ENCODE data around the gene LSM10.

The LSM10 gene

GRCh38 chr1:36384542-36385409 lies 12.9 kb downstream of the LSM10 start:
- DNase-seq (ENCODE audit: low read depth in 2 of 2, low spot score in 1 of 2), result no peak

GRCh38 chr1:36383240-36383639 lies 14.5 kb downstream of the LSM10 start:
- DNase-seq (ENCODE audit: low read depth in 2 of 2, low spot score in 1 of 2), result no peak

GRCh38 chr1:36382669-36383068 lies 15.0 kb downstream of the LSM10 start:
- DNase-seq (ENCODE audit: low read depth in 2 of 2, low spot score in 1 of 2), result no peak

- no peak for DNase-seq (ENCODE audit: low read depth in 2 of 2, low spot score in 1 of 2)
Measured at GRCh38 chr1:36382231-36382630, 15.5 kb downstream of the LSM10 start.

- DNase-seq (ENCODE audit: low read depth in 2 of 2, low spot score in 1 of 2), result no peak
Measured at GRCh38 chr1:36381405-36381804, 16.3 kb downstream of the LSM10 start.

- no peak for DNase-seq (ENCODE audit: low read depth in 2 of 2, low spot score in 1 of 2)
Measured at GRCh38 chr1:36380782-36381181, 16.9 kb downstream of the LSM10 start.

GRCh38 chr1:36380143-36380619 lies 17.5 kb downstream of the LSM10 start:
- no peak for DNase-seq (ENCODE audit: low read depth in 2 of 2, low spot score in 1 of 2)

GRCh38 chr1:36377791-36378492 lies 19.8 kb downstream of the LSM10 start:
- DNase-seq (ENCODE audit: low read depth in 2 of 2, low spot score in 1 of 2), result no peak

GRCh38 chr1:36372617-36373016 lies 25.1 kb downstream of the LSM10 start:
- DNase-seq (ENCODE audit: low read depth in 2 of 2, low spot score in 1 of 2), result no peak

- DNase-seq (ENCODE audit: low read depth in 2 of 2, low spot score in 1 of 2), result peak; percentile 71 to 80
Measured at GRCh38 chr1:36369061-36369861, 28.4 kb downstream of the LSM10 start.

GRCh38 chr1:36367798-36368197 lies 29.9 kb downstream of the LSM10 start:
- no peak for DNase-seq (ENCODE audit: low read depth in 2 of 2, low spot score in 1 of 2)

GRCh38 chr1:36367066-36367465 lies 30.6 kb downstream of the LSM10 start:
- DNase-seq (ENCODE audit: low read depth in 2 of 2, low spot score in 1 of 2), result no peak

GRCh38 chr1:36366091-36366661 lies 31.5 kb downstream of the LSM10 start:
- DNase-seq (ENCODE audit: low read depth in 2 of 2, low spot score in 1 of 2), result no peak

- DNase-seq (ENCODE audit: low read depth in 2 of 2, low spot score in 1 of 2), result no peak
Measured at GRCh38 chr1:36365381-36365780, 32.3 kb downstream of the LSM10 start.

- no peak for DNase-seq (ENCODE audit: low read depth in 2 of 2, low spot score in 1 of 2)
Measured at GRCh38 chr1:36359911-36360550, 37.7 kb downstream of the LSM10 start.

GRCh38 chr1:36359383-36359782 lies 38.3 kb downstream of the LSM10 start:
- no peak for DNase-seq (ENCODE audit: low read depth in 2 of 2, low spot score in 1 of 2)

- no peak for DNase-seq (ENCODE audit: low read depth in 2 of 2, low spot score in 1 of 2)
Measured at GRCh38 chr1:36358514-36359084, 39.1 kb downstream of the LSM10 start.

GRCh38 chr1:36355811-36356210 lies 41.9 kb downstream of the LSM10 start:
- DNase-seq (ENCODE audit: low read depth in 2 of 2, low spot score in 1 of 2), result no peak

- DNase-seq (ENCODE audit: low read depth in 2 of 2, low spot score in 1 of 2), result no peak
Measured at GRCh38 chr1:36354486-36354885, 43.2 kb downstream of the LSM10 start.
